Activated CD4-positive, alpha-beta T cell treated with anti-CD3 and anti-CD28 coated beads for 36 hours (primary cell): ENCODE data around the gene CCL17. TPM values are rescaled to one million over a fixed set of nuclear protein-coding genes. Genes with fewer than 3 reads are reported as not detected.

Source experiments
- ATAC-seq: fragments of 200-7000 bp; cut with Tn5 transposase; one replicate; pipeline ENCODE4 v1.10.0; 2021; ENCODE audit warnings: mild to moderate bottlenecking, moderate library complexity
- CTCF ChIA-PET: fragments of 350-600 bp; sonication (Branson Sonifier 250); formaldehyde crosslinking; loops from one replicate; lab custom pipeline; 2021; ENCODE audit warnings: antibody characterized with exemption; lab: Charles Lee
- POLR2A ChIA-PET: fragments of 350-600 bp; sonication (Branson Sonifier 250); formaldehyde crosslinking; loops from one replicate; lab custom pipeline; 2021; ENCODE audit warnings: antibody characterized with exemption, inconsistent platforms; lab: Charles Lee
- DNase-seq: peaks from one replicate; pipeline ENCODE4 v3.0.0-alpha.2; 2020
- H3K27ac Mint-ChIP-seq: one replicate; pipeline ENCODE4 v1.8.0; 2021; ENCODE audit warnings: mixed read lengths
- H3K27me3 Mint-ChIP-seq: one replicate; pipeline ENCODE4 v1.8.0; 2021; ENCODE audit warnings: mixed read lengths
- H3K36me3 Mint-ChIP-seq: one replicate; pipeline ENCODE4 v1.8.0; 2021; ENCODE audit warnings: low read depth, mixed read lengths
- H3K4me1 Mint-ChIP-seq: one replicate; pipeline ENCODE4 v1.8.0; 2021; ENCODE audit warnings: mixed read lengths
- H3K4me3 Mint-ChIP-seq: one replicate; pipeline ENCODE4 v1.8.0; 2021; ENCODE audit warnings: mild to moderate bottlenecking, moderate library complexity, mixed read lengths
- H3K9me3 Mint-ChIP-seq: one replicate; pipeline ENCODE4 v1.8.0; 2021; ENCODE audit warnings: low read depth, mixed read lengths
- intact Hi-C, 2 experiments: fragments of 100-400 bp; cut with DNase I in 1 of 2; cut with micrococcal nuclease in 1 of 2; formaldehyde crosslinking; loops; one replicate each; pipeline versions ENCODE4 v1.14.2 to v1.15.1; 2022 to 2024; cut with DNase I, micrococcal nuclease
- total RNA-seq, 2 experiments: library from RNA; stranded (reverse); gene quantifications; one replicate each; pipeline ENCODE4 v1.2.3, GENCODE V29; 2021

CCL17 gene
- total RNA-seq, 2 experiments from 2014 or later = 1.2 to 1.4 TPM

DNA sequence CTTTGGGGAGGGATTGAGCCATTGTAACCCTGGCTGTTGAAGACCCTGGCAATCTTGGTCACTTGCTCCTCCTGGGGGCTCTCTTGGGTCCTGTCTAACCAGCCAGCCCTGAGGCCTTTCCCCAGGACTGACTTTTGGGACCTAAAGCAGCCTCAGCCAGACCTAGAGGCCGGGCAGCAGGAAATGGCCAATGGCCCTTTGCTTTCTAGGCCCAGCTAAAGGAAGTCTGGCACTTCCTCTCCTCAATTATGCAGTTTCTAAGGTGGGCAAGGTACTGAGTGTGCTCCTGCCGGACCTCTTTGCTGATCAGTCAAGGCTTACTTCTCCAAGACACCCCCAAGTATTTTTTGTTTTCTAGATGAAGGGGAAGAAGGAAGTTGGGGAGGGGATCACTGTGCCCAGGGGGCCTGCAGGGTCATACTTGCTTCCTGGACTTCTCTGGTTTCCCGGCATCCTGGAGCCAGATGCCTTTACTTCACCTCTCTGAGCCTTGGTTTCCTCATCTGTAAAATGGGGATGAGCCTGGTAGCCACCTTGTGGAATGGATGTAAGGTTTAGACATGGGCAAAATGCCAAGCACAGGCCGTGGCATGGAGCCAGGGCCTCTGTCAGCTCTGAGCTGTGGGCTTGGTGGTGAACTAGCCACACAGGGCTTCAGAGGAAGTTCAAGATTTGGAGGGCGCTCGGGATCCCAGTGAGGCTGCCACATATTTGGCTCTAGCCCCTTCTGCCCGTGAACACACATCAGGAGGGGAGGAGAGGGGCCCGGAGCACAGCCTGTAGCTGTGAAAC lies 23.7 kb upstream of the CCL17 start:
- H3K4me1 Mint-ChIP-seq = peaks cover 16% of the 10 kb centered on the region
- H3K36me3 Mint-ChIP-seq = no peaks in the 10 kb centered on the region
- ATAC-seq (no peak), DNase-seq (no peak)
- no peak overlapping the region for H3K4me3 Mint-ChIP-seq
- no peaks in the 10 kb centered on the region for H3K9me3 Mint-ChIP-seq
- H3K27ac Mint-ChIP-seq = no peak overlapping the region
- H3K27me3 Mint-ChIP-seq = no peaks in the 10 kb centered on the region
- intact Hi-C loops = no loop called here
- ChIA-PET CTCF (interaction anchor here (0.9 to 1.4 kb wide), 2 partner anchors 36 to 136 kb away, joined by 3 to 5 read pairs; no protein-coding TSS in a partner anchor), POLR2A (no interaction called here)

- no peak overlapping the region for H3K4me3 Mint-ChIP-seq
- DNase-seq (no peak), ATAC-seq (no peak)
- POLR2A ChIA-PET = interaction anchor here (0.5 kb wide), 1 partner anchor 13 kb away, joined by 3 read pairs; no protein-coding TSS in a partner anchor
- H3K4me1 Mint-ChIP-seq = peaks cover 11% of the 10 kb centered on the region
- CTCF ChIA-PET = interaction anchor here (1.4 kb wide), 1 partner anchor 35 kb away, joined by 5 read pairs; no protein-coding TSS in a partner anchor
- intact Hi-C loops = no loop called here
- H3K27me3 Mint-ChIP-seq = no peaks in the 10 kb centered on the region
- H3K9me3 Mint-ChIP-seq = no peaks in the 10 kb centered on the region
- H3K36me3 Mint-ChIP-seq = no peaks in the 10 kb centered on the region
- no peak overlapping the region for H3K27ac Mint-ChIP-seq
Measured at GRCh38 chr16:57381791-57382534, 22.6 kb upstream of the CCL17 start.

GRCh38 chr16:57382535-57383275 lies 21.9 kb upstream of the CCL17 start:
- Mint-ChIP-seq H3K36me3 (no peaks in the 10 kb centered on the region), H3K27ac (no peak overlapping the region), H3K27me3 (no peaks in the 10 kb centered on the region), H3K4me1 (peaks cover 3% of the 10 kb centered on the region), H3K4me3 (no peak overlapping the region), H3K9me3 (no peaks in the 10 kb centered on the region)
- POLR2A ChIA-PET = no interaction called here
- peak; percentile 23 for DNase-seq
- CTCF ChIA-PET = no interaction called here
- ATAC-seq = no peak
- intact Hi-C loops = no loop called here

GRCh38 chr16:57383276-57384247 lies 21.0 kb upstream of the CCL17 start:
- H3K27me3 Mint-ChIP-seq = no peaks in the 10 kb centered on the region
- no peak overlapping the region for H3K27ac Mint-ChIP-seq
- H3K36me3 Mint-ChIP-seq = no peaks in the 10 kb centered on the region
- ChIA-PET POLR2A (no interaction called here), CTCF (no interaction called here)
- no peak overlapping the region for H3K4me3 Mint-ChIP-seq
- intact Hi-C loops = no loop called here
- no peak for DNase-seq
- H3K9me3 Mint-ChIP-seq = no peaks in the 10 kb centered on the region
- no peak for ATAC-seq
- H3K4me1 Mint-ChIP-seq = peaks cover 4% of the 10 kb centered on the region

DNA sequence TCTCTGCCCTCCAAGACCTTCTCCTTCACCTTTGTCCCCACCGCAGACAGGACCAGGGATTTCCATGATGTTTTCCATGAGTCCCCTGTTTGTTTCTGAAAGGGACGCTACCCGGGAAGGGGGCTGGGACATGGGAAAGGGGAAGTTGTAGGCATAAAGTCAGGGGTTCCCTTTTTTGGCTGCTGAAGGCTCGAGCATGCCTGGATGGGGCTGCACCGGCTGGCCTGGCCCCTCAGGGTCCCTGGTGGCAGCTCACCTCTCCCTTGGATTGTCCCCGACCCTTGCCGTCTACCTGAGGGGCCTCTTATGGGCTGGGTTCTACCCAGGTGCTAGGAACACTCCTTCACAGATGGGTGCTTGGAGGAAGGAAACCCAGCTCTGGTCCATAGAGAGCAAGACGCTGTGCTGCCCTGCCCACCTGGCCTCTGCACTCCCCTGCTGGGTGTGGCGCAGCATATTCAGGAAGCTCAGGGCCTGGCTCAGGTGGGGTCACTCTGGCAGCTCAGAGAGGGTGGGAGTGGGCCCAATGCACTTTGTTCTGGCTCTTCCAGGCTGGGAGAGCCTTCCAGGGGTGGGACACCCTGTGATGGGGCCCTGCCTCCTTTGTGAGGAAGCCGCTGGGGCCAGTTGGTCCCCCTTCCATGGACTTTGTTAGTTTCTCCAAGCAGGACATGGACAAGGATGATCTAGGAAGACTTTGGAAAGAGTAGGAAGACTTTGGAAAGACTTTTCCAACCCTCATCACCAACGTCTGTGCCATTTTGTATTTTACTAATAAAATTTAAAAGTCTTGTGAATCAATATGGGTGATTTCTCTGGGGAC lies 20.1 kb upstream of the CCL17 start:
- intact Hi-C loops = no loop called here
- Mint-ChIP-seq H3K4me1 (peaks cover 5% of the 10 kb centered on the region), H3K27ac (no peak overlapping the region), H3K36me3 (no peaks in the 10 kb centered on the region), H3K27me3 (no peaks in the 10 kb centered on the region), H3K4me3 (no peak overlapping the region), H3K9me3 (no peaks in the 10 kb centered on the region)
- ChIA-PET CTCF (no interaction called here), POLR2A (no interaction called here)
- ATAC-seq = no peak
- DNase-seq = no peak

DNA sequence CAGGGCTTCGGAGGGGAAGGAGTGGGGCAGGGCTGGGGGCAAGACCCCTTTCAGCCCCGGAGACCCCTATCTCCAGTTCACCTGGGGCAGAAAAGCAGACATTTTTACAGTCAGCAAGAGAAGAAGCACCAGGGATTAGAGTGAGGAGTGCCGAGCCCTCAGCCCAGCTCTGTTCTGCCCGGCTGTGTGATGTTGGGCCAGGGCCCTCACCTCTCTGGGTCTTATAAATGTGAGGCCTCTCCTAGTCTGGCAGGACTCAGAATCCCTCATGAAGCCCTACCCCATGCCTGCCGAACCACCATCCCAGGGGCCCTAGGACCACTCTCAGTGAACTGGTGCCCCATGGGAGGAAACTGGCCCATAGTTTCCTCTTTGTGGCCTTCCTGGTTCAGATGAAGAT lies 19.5 kb upstream of the CCL17 start:
- CTCF ChIA-PET = interaction anchor here (1.0 kb wide), 1 partner anchor 9 kb away, joined by 3 read pairs; no protein-coding TSS in a partner anchor
- Mint-ChIP-seq H3K27ac (no peak overlapping the region), H3K36me3 (no peaks in the 10 kb centered on the region)

DNA sequence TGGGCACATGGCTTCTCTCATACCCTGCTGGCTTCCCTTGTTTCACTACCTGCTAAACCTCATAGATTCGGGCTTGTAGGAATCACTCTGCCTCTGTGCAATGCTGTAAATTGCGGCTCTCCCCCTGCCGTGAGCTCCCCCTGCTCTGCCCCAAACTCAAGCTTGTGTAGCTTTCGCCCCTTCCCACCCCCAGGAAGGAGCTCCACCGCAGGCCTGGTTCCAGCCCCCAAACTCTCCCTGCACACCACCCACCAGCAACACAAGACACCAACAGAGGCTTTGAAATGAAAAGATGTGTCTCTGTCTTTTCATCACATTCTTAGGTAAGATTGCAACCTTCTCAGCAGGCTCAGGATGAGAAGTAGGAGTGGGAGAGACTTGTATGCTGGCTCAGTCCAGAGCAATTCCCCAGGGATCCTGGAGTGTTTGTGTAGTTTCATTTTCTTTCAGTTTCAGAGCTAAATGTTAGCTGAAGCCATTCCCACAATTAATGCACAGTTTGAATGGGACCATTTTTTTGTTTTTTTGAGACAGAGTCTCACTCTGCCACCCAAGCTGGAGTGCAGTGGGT lies 18.1 kb upstream of the CCL17 start:
- H3K4me1 Mint-ChIP-seq = peaks cover 5% of the 10 kb centered on the region
- DNase-seq = no peak
- ChIA-PET POLR2A (no interaction called here), CTCF (interaction anchor here (0.6 to 1.2 kb wide), 2 partner anchors 30 to 149 kb away, joined by 3 read pairs; no protein-coding TSS in a partner anchor)
- intact Hi-C loops = no loop called here
- H3K27ac Mint-ChIP-seq = no peak overlapping the region
- H3K36me3 Mint-ChIP-seq = no peaks in the 10 kb centered on the region
- ATAC-seq = no peak
- H3K27me3 Mint-ChIP-seq = peaks cover 3% of the 10 kb centered on the region
- H3K9me3 Mint-ChIP-seq = no peaks in the 10 kb centered on the region
- H3K4me3 Mint-ChIP-seq = no peak overlapping the region

More for the DNA sequence above, 19.5 kb upstream of the CCL17 start:
- POLR2A ChIA-PET = no interaction called here
- Mint-ChIP-seq H3K27me3 (no peaks in the 10 kb centered on the region), H3K4me1 (peaks cover 5% of the 10 kb centered on the region), H3K9me3 (no peaks in the 10 kb centered on the region), H3K4me3 (no peak overlapping the region)
- DNase-seq (no peak), ATAC-seq (no peak)
- intact Hi-C loops = no loop called here

- H3K36me3 Mint-ChIP-seq = no peaks in the 10 kb centered on the region
- peaks cover 3% of the 10 kb centered on the region for H3K27me3 Mint-ChIP-seq
- H3K4me1 Mint-ChIP-seq = peaks cover 5% of the 10 kb centered on the region
- ChIA-PET CTCF (interaction anchor here (1.0 kb wide), 1 partner anchor 10 kb away, joined by 3 read pairs; no protein-coding TSS in a partner anchor), POLR2A (interaction anchor here (0.7 kb wide), 1 partner anchor 910 kb away, joined by 3 read pairs; no protein-coding TSS in a partner anchor)
- intact Hi-C loops = no loop called here
- H3K9me3 Mint-ChIP-seq = no peaks in the 10 kb centered on the region
- ATAC-seq (peak; percentile 42), DNase-seq (no peak)
- no peak overlapping the region for H3K4me3 Mint-ChIP-seq
- no peak overlapping the region for H3K27ac Mint-ChIP-seq
Measured at GRCh38 chr16:57387598-57388354, 16.8 kb upstream of the CCL17 start.

- intact Hi-C loops = no loop called here
- CTCF ChIA-PET = interaction anchor here (1.0 kb wide), 1 partner anchor 11 kb away, joined by 3 read pairs; no protein-coding TSS in a partner anchor
- Mint-ChIP-seq H3K27me3 (peaks cover 3% of the 10 kb centered on the region), H3K27ac (no peak overlapping the region), H3K4me3 (no peak overlapping the region), H3K4me1 (peaks cover 5% of the 10 kb centered on the region), H3K36me3 (no peaks in the 10 kb centered on the region), H3K9me3 (no peaks in the 10 kb centered on the region)
- ATAC-seq = peak; percentile 51
- DNase-seq = no peak
- POLR2A ChIA-PET = interaction anchor here (0.7 kb wide), 1 partner anchor 909 kb away, joined by 3 read pairs; no protein-coding TSS in a partner anchor
Measured at GRCh38 chr16:57388359-57389086, 16.0 kb upstream of the CCL17 start.
